ENCODE results near the gene RHEBL1. TPM values are rescaled to one million over a fixed set of nuclear protein-coding genes. Genes with fewer than 3 reads are reported as not detected.

RHEBL1 gene
- total RNA-seq, 1 donor from 2014 or later = 10.9 TPM

- H3K9me3 Mint-ChIP-seq = no peaks in the 10 kb centered on the region
- intact Hi-C loops (cut with micrococcal nuclease) = no loop called here
- H3K27me3 Mint-ChIP-seq = no peaks in the 10 kb centered on the region
- H3K27ac Mint-ChIP-seq = no peak overlapping the region
- no peak overlapping the region for H3K4me3 Mint-ChIP-seq
- no peaks in the 10 kb centered on the region for H3K4me1 Mint-ChIP-seq
- H3K36me3 Mint-ChIP-seq (ENCODE audit: low read depth) = peaks cover 77% of the 10 kb centered on the region
- peak; percentile 89 for DNase-seq
Observed at GRCh38 chr12:49043856-49044258, 25.9 kb downstream of the RHEBL1 start.

GRCh38 chr12:49043241-49043640 lies 26.5 kb downstream of the RHEBL1 start:
- no peak for DNase-seq
- intact Hi-C loops (cut with micrococcal nuclease) = no loop called here
- Mint-ChIP-seq H3K4me1 (no peaks in the 10 kb centered on the region), H3K4me3 (no peak overlapping the region), H3K36me3 (ENCODE audit: low read depth) (peaks cover 75% of the 10 kb centered on the region), H3K27ac (no peak overlapping the region), H3K27me3 (no peaks in the 10 kb centered on the region), H3K9me3 (no peaks in the 10 kb centered on the region)

- Mint-ChIP-seq H3K27me3 (no peaks in the 10 kb centered on the region), H3K36me3 (ENCODE audit: low read depth) (peaks cover 70% of the 10 kb centered on the region), H3K27ac (no peak overlapping the region), H3K4me1 (no peaks in the 10 kb centered on the region), H3K9me3 (no peaks in the 10 kb centered on the region), H3K4me3 (no peak overlapping the region)
- intact Hi-C loops (cut with micrococcal nuclease) = no loop called here
- DNase-seq = no peak
Observed at GRCh38 chr12:49041881-49042484, 27.8 kb downstream of the RHEBL1 start.

- no peak overlapping the region for H3K27ac Mint-ChIP-seq
- H3K27me3 Mint-ChIP-seq = no peaks in the 10 kb centered on the region
- no peaks in the 10 kb centered on the region for H3K4me1 Mint-ChIP-seq
- intact Hi-C loops (cut with micrococcal nuclease) = no loop called here
- DNase-seq = no peak
- no peaks in the 10 kb centered on the region for H3K9me3 Mint-ChIP-seq
- H3K4me3 Mint-ChIP-seq = no peak overlapping the region
- peaks cover 69% of the 10 kb centered on the region for H3K36me3 Mint-ChIP-seq (ENCODE audit: low read depth)
Observed at GRCh38 chr12:49041036-49041880, 28.5 kb downstream of the RHEBL1 start.

- DNase-seq = no peak
- Mint-ChIP-seq H3K4me1 (no peaks in the 10 kb centered on the region), H3K4me3 (no peak overlapping the region), H3K27me3 (no peaks in the 10 kb centered on the region), H3K27ac (no peak overlapping the region), H3K9me3 (no peaks in the 10 kb centered on the region), H3K36me3 (ENCODE audit: low read depth) (peaks cover 60% of the 10 kb centered on the region)
- intact Hi-C loops (cut with micrococcal nuclease) = no loop called here
Observed at GRCh38 chr12:49040364-49040855, 29.4 kb downstream of the RHEBL1 start.

GRCh38 chr12:49039421-49040363 lies 30.1 kb downstream of the RHEBL1 start:
- Mint-ChIP-seq H3K36me3 (ENCODE audit: low read depth) (peaks cover 55% of the 10 kb centered on the region), H3K4me3 (no peak overlapping the region), H3K4me1 (no peaks in the 10 kb centered on the region), H3K9me3 (no peaks in the 10 kb centered on the region), H3K27me3 (no peaks in the 10 kb centered on the region), H3K27ac (no peak overlapping the region)
- no peak for DNase-seq
- intact Hi-C loops (cut with micrococcal nuclease) = no loop called here

GRCh38 chr12:49038291-49038955 lies 31.4 kb downstream of the RHEBL1 start:
- H3K9me3 Mint-ChIP-seq = no peaks in the 10 kb centered on the region
- no peak overlapping the region for H3K4me3 Mint-ChIP-seq
- no peaks in the 10 kb centered on the region for H3K27me3 Mint-ChIP-seq
- no peak overlapping the region for H3K27ac Mint-ChIP-seq
- no peak for DNase-seq
- H3K36me3 Mint-ChIP-seq (ENCODE audit: low read depth) = peaks cover 51% of the 10 kb centered on the region
- no peaks in the 10 kb centered on the region for H3K4me1 Mint-ChIP-seq
- intact Hi-C loops (cut with micrococcal nuclease) = no loop called here

- Mint-ChIP-seq H3K4me3 (no peak overlapping the region), H3K9me3 (no peaks in the 10 kb centered on the region), H3K4me1 (no peaks in the 10 kb centered on the region), H3K27ac (no peak overlapping the region), H3K27me3 (no peaks in the 10 kb centered on the region), H3K36me3 (ENCODE audit: low read depth) (peaks cover 48% of the 10 kb centered on the region)
- DNase-seq = no peak
- intact Hi-C loops (cut with micrococcal nuclease) = no loop called here
Observed at GRCh38 chr12:49037947-49038237, 31.9 kb downstream of the RHEBL1 start.

- no peak overlapping the region for H3K4me3 Mint-ChIP-seq
- no peak for DNase-seq
- intact Hi-C loops (cut with micrococcal nuclease) = no loop called here
- no peaks in the 10 kb centered on the region for H3K9me3 Mint-ChIP-seq
- no peaks in the 10 kb centered on the region for H3K27me3 Mint-ChIP-seq
- H3K4me1 Mint-ChIP-seq = no peaks in the 10 kb centered on the region
- no peak overlapping the region for H3K27ac Mint-ChIP-seq
- peaks cover 49% of the 10 kb centered on the region for H3K36me3 Mint-ChIP-seq (ENCODE audit: low read depth)
Observed at GRCh38 chr12:49037111-49037946, 32.5 kb downstream of the RHEBL1 start.

GRCh38 chr12:49036029-49036428 lies 33.8 kb downstream of the RHEBL1 start:
- Mint-ChIP-seq H3K27me3 (no peaks in the 10 kb centered on the region), H3K27ac (no peak overlapping the region), H3K4me1 (no peaks in the 10 kb centered on the region), H3K4me3 (no peak overlapping the region), H3K9me3 (no peaks in the 10 kb centered on the region), H3K36me3 (ENCODE audit: low read depth) (peaks cover 45% of the 10 kb centered on the region)
- DNase-seq = no peak
- intact Hi-C loops (cut with micrococcal nuclease) = no loop called here

GRCh38 chr12:49034286-49034622 lies 35.5 kb downstream of the RHEBL1 start:
- H3K27me3 Mint-ChIP-seq = no peaks in the 10 kb centered on the region
- no peak overlapping the region for H3K4me3 Mint-ChIP-seq
- H3K27ac Mint-ChIP-seq = no peak overlapping the region
- no peaks in the 10 kb centered on the region for H3K9me3 Mint-ChIP-seq
- intact Hi-C loops (cut with micrococcal nuclease) = no loop called here
- peaks cover 43% of the 10 kb centered on the region for H3K36me3 Mint-ChIP-seq (ENCODE audit: low read depth)
- H3K4me1 Mint-ChIP-seq = no peaks in the 10 kb centered on the region
- no peak for DNase-seq

- Mint-ChIP-seq H3K27me3 (no peaks in the 10 kb centered on the region), H3K9me3 (no peaks in the 10 kb centered on the region), H3K27ac (no peak overlapping the region), H3K4me1 (no peaks in the 10 kb centered on the region), H3K4me3 (no peak overlapping the region), H3K36me3 (ENCODE audit: low read depth) (peaks cover 43% of the 10 kb centered on the region)
- DNase-seq = no peak
- intact Hi-C loops (cut with micrococcal nuclease) = no loop called here
Observed at GRCh38 chr12:49033611-49034285, 36.0 kb downstream of the RHEBL1 start.

Measured in activated CD4-positive, alpha-beta T cell treated with anti-CD3 and anti-CD28 coated beads, Interleukin-2, amount 10 ng/mL, durations not matched to agents 24 days and 14 days (primary cell).